SK-N-SH treated with all-trans-retinoic acid at 6 μM for 48 hours (cell line): ENCODE data around the gene EXOSC2.

Experiments used
- ATAC-seq: fragments of 200-7000 bp; cut with Tn5 transposase; 3 replicates; pipeline ENCODE4 v1.9.1; 2020; ENCODE audit warnings: mild to moderate bottlenecking, moderate library complexity
- ARNTL ChIP-seq: fragments of 450-650 bp; formaldehyde crosslinking; IDR thresholded peaks from 2 replicates; pipeline ENCODE4 v1.5.0; 2020; ENCODE audit warnings: low read depth, mild to moderate bottlenecking, moderate library complexity, borderline replicate concordance
- BACH2 ChIP-seq: fragments of 250-450 bp; sonication (Bioruptor Pico); IDR thresholded peaks from 2 replicates; pipeline ENCODE4 v1.9.0; 2021; ENCODE audit warnings: mild to moderate bottlenecking, borderline replicate concordance
- CREB5 ChIP-seq: fragments of 250-450 bp; sonication (Bioruptor Pico); IDR thresholded peaks from 2 replicates; pipeline ENCODE4 v1.5.1; 2020; ENCODE audit warnings: low read depth, mild to moderate bottlenecking, moderate library complexity
- CSDC2 ChIP-seq: fragments of 250-450 bp; sonication (Bioruptor Pico); IDR thresholded peaks from 2 replicates; pipeline ENCODE4 v1.5.0; 2020; ENCODE audit warnings: mild to moderate bottlenecking, moderate library complexity
- CSRNP3 ChIP-seq: fragments of 250-450 bp; sonication (Bioruptor Pico); IDR thresholded peaks from 2 replicates; pipeline ENCODE4 v1.5.1; 2021; ENCODE audit warnings: mild to moderate bottlenecking, moderate library complexity
- ESRRG ChIP-seq: fragments of 250-450 bp; sonication (Bioruptor Pico); IDR thresholded peaks from 2 replicates; pipeline ENCODE4 v1.6.1; 2021; ENCODE audit warnings: mild to moderate bottlenecking
- GLIS3 ChIP-seq: fragments of 250-450 bp; sonication (Bioruptor Pico); IDR thresholded peaks from 2 replicates; pipeline ENCODE4 v1.5.0; 2020; ENCODE audit warnings: mild to moderate bottlenecking, moderate library complexity
- PATZ1 ChIP-seq: fragments of 250-450 bp; sonication (Bioruptor Pico); IDR thresholded peaks from 2 replicates; pipeline ENCODE4 v1.8.0; 2020; ENCODE audit warnings: mild to moderate bottlenecking, moderate library complexity, borderline replicate concordance
- POU6F1 ChIP-seq: fragments of 250-450 bp; sonication (Bioruptor Pico); IDR thresholded peaks from 2 replicates; pipeline ENCODE4 v1.8.0; 2021; ENCODE audit warnings: low read depth, mild to moderate bottlenecking, moderate library complexity, borderline replicate concordance
- PPARA ChIP-seq: fragments of 250-450 bp; sonication (Bioruptor Pico); IDR thresholded peaks from 2 replicates; pipeline ENCODE4 v1.5.0; 2020; ENCODE audit warnings: mild to moderate bottlenecking, borderline replicate concordance
- RARB ChIP-seq: fragments of 250-450 bp; sonication (Bioruptor Pico); IDR thresholded peaks from 2 replicates; pipeline ENCODE4 v1.8.0; 2021; ENCODE audit warnings: mild to moderate bottlenecking, moderate library complexity
- SNAI2 ChIP-seq: fragments of 250-450 bp; sonication (Bioruptor Pico); IDR thresholded peaks from 2 replicates; pipeline ENCODE4 v1.5.0; 2020; ENCODE audit warnings: mild to moderate bottlenecking, moderate library complexity
- TCF4 ChIP-seq: fragments of 250-450 bp; sonication (Bioruptor Pico); IDR thresholded peaks from 2 replicates; pipeline ENCODE4 v1.8.0; 2021; ENCODE audit warnings: mild to moderate bottlenecking, moderate library complexity, borderline replicate concordance
- TOX ChIP-seq: fragments of 250-450 bp; sonication (Bioruptor Pico); IDR thresholded peaks from 2 replicates; pipeline ENCODE4 v1.8.0; 2021; ENCODE audit warnings: mild to moderate bottlenecking, moderate library complexity, borderline replicate concordance
- TSHZ2 ChIP-seq: fragments of 250-450 bp; sonication (Bioruptor Pico); IDR thresholded peaks from 2 replicates; pipeline ENCODE4 v1.5.0; 2020; ENCODE audit warnings: mild to moderate bottlenecking, moderate library complexity
- ZC3H10 ChIP-seq: fragments of 250-450 bp; sonication (Bioruptor Pico); IDR thresholded peaks from 2 replicates; pipeline ENCODE4 v1.5.1; 2021; ENCODE audit warnings: mild to moderate bottlenecking, moderate library complexity
- ZFP3 ChIP-seq: fragments of 250-450 bp; sonication (Bioruptor Pico); IDR thresholded peaks from 2 replicates; pipeline ENCODE4 v1.5.0; 2020; ENCODE audit warnings: mild to moderate bottlenecking, moderate library complexity
- ZFP30 ChIP-seq: fragments of 450-650 bp; formaldehyde crosslinking; IDR thresholded peaks from 2 replicates; pipeline ENCODE4 v1.5.0; 2022; ENCODE audit warnings: mild to moderate bottlenecking, moderate library complexity
- ZNF565 ChIP-seq: fragments of 450-650 bp; formaldehyde crosslinking; conservative IDR thresholded peaks from 2 replicates; pipeline ENCODE4 v1.5.0; 2020; ENCODE audit warnings: low read depth, mild to moderate bottlenecking, moderate library complexity
- ZNF70 ChIP-seq: fragments of 450-650 bp; formaldehyde crosslinking; IDR thresholded peaks from 2 replicates; pipeline ENCODE4 v1.5.0; 2020; ENCODE audit warnings: mild to moderate bottlenecking, moderate library complexity
- ZNF8 ChIP-seq: fragments of 450-650 bp; formaldehyde crosslinking; IDR thresholded peaks from 2 replicates; pipeline ENCODE4 v1.5.0; 2020; ENCODE audit warnings: mild to moderate bottlenecking, moderate library complexity

EXOSC2 gene

GRCh38 chr9:130670644-130671043 lies 22.9 kb upstream of the EXOSC2 start (continued):
- TF ChIP-seq TOX (CRISPR knock-in tag) (no peak), ARNTL (CRISPR knock-in tag) (no peak), ZNF70 (CRISPR knock-in tag) (no peak)

GRCh38 chr9:130672466-130672865 lies 21.1 kb upstream of the EXOSC2 start:
- no peak for ATAC-seq
- peak; percentile 57; the same call in 1 of the 2 replicates for TF ChIP-seq BACH2 (CRISPR knock-in tag)
- TF ChIP-seq TOX (CRISPR knock-in tag), result no peak
- TF ChIP-seq TCF4 (CRISPR knock-in tag), result 0 out of 2 replicates have a peak, but pooled peaks have one; percentile 34

GRCh38 chr9:130672933-130673615 lies 20.5 kb upstream of the EXOSC2 start:
- no peak for ATAC-seq
- TF ChIP-seq SNAI2 (CRISPR knock-in tag), result no peak
- TF ChIP-seq ZC3H10, result no peak
- TF ChIP-seq CSRNP3 (CRISPR knock-in tag), result no peak
- no peak for TF ChIP-seq CSDC2 (CRISPR knock-in tag)
- TF ChIP-seq ZNF565 (CRISPR knock-in tag), result no peak
- TF ChIP-seq ESRRG (CRISPR knock-in tag), result no peak

- ATAC-seq, result no peak
- no peak for TF ChIP-seq PPARA (CRISPR knock-in tag)
- no peak for TF ChIP-seq ZNF8 (CRISPR knock-in tag)
- no peak for TF ChIP-seq CREB5 (CRISPR knock-in tag)
- TF ChIP-seq TSHZ2 (CRISPR knock-in tag), result no peak
- no peak for TF ChIP-seq POU6F1 (CRISPR knock-in tag)
- no peak for TF ChIP-seq ZFP30 (CRISPR knock-in tag)
- TF ChIP-seq ZC3H10, result no peak
- TF ChIP-seq TCF4 (CRISPR knock-in tag), result no peak
- TF ChIP-seq SNAI2 (CRISPR knock-in tag), result no peak
- TF ChIP-seq CSRNP3 (CRISPR knock-in tag), result no peak
- no peak for TF ChIP-seq ZNF565 (CRISPR knock-in tag)
- TF ChIP-seq PATZ1 (CRISPR knock-in tag), result no peak
- no peak for TF ChIP-seq BACH2 (CRISPR knock-in tag)
- no peak for TF ChIP-seq ZFP3 (CRISPR knock-in tag)
- TF ChIP-seq ESRRG (CRISPR knock-in tag), result no peak
- TF ChIP-seq RARB (CRISPR knock-in tag), result no peak
- TF ChIP-seq GLIS3 (CRISPR knock-in tag), result no peak
Measured at GRCh38 chr9:130675396-130675795, 18.2 kb upstream of the EXOSC2 start.
